ENCODE measurements around the gene TRIM47.

The TRIM47 gene

DNA sequence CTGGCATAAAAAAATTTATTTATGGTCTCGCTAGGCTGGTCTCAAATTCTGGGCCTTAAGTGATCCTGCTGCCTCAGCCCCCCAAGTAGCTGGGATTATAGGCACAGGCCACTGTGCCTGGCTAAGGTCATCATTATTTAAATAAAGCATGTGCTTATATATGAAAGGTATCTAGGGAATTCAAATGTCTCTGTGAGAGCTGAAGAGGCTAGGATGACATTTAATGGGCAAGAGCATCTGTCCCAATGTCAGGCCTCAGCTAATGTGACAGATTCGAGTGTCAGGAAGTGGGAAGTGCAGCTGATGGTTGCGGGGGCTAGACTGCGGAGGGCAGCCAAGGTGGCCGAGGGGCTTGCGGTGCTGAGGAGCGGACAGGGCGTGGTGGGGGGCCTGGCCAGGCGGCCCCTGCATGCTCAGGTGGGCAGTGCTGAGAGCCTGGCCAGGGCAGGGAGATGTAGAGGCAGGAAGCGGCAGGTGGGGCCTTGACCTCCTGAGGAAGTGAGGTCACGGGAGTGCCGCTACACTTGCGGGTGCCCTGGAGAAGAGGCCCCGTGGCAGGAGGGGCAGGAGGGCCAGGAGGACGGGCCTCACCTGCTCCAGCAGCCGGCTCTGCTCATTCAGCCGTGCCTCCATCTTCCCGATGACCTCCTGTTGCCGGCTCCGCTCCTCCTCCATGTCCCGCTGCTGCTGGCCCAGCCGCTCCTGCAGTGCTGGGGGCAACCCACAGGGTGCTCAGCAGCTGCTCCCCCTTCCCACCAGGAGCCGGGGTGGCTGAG, 38.9 kb upstream of the TRIM47 start:
- TF ChIP-seq, protein P1, sequence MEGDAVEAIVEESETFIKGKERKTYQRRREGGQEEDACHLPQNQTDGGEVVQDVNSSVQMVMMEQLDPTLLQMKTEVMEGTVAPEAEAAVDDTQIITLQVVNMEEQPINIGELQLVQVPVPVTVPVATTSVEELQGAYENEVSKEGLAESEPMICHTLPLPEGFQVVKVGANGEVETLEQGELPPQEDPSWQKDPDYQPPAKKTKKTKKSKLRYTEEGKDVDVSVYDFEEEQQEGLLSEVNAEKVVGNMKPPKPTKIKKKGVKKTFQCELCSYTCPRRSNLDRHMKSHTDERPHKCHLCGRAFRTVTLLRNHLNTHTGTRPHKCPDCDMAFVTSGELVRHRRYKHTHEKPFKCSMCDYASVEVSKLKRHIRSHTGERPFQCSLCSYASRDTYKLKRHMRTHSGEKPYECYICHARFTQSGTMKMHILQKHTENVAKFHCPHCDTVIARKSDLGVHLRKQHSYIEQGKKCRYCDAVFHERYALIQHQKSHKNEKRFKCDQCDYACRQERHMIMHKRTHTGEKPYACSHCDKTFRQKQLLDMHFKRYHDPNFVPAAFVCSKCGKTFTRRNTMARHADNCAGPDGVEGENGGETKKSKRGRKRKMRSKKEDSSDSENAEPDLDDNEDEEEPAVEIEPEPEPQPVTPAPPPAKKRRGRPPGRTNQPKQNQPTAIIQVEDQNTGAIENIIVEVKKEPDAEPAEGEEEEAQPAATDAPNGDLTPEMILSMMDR (IDR thresholded peaks at IDR 0.05; ENCODE audit: low read depth, low read length, missing control alignments), result no peak
- no peak for DNase-seq (ENCODE audit: low read depth)
- no peak overlapping the region for H3K4me3 ChIP-seq (ENCODE audit: low read depth, low read length)

DNA sequence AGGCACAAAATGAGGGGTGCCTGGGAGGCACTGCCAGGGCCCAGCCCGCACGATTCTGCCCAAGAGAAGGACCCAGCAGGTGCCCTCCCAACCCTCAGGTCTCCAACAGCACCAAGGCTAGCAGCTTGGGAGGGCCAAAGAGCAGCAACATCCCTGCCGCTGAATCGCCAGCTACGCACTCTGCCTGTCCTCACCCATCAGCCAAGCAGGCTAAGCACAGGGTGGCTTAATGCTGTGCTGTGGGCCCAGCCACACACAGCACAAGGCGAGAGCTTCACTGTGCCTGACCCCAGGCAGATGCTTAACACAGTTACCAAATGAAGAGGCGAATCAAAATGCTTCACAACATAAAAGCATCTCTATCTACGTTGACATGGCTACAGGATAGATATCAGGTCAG, 36.9 kb upstream of the TRIM47 start:
- TF ChIP-seq, protein P1 (IDR thresholded peaks at IDR 0.05; ENCODE audit: low read depth, low read length, missing control alignments), result no peak
- no peak overlapping the region for H3K4me3 ChIP-seq (ENCODE audit: low read depth, low read length)
- no peak for DNase-seq (ENCODE audit: low read depth)

GRCh38 chr17:75914643-75915267, 36.4 kb upstream of the TRIM47 start:
- TF ChIP-seq, protein P1 (IDR thresholded peaks at IDR 0.05; ENCODE audit: low read depth, low read length, missing control alignments), result no peak
- no peak overlapping the region for H3K4me3 ChIP-seq (ENCODE audit: low read depth, low read length)
- no peak for DNase-seq (ENCODE audit: low read depth)

- DNase-seq (ENCODE audit: low read depth), result no peak
- TF ChIP-seq, protein P1 (IDR thresholded peaks at IDR 0.05; ENCODE audit: low read depth, low read length, missing control alignments), result no peak
- H3K4me3 ChIP-seq (ENCODE audit: low read depth, low read length), result no peak overlapping the region
Measured at GRCh38 chr17:75913537-75914210, 35.3 kb upstream of the TRIM47 start.

DNA sequence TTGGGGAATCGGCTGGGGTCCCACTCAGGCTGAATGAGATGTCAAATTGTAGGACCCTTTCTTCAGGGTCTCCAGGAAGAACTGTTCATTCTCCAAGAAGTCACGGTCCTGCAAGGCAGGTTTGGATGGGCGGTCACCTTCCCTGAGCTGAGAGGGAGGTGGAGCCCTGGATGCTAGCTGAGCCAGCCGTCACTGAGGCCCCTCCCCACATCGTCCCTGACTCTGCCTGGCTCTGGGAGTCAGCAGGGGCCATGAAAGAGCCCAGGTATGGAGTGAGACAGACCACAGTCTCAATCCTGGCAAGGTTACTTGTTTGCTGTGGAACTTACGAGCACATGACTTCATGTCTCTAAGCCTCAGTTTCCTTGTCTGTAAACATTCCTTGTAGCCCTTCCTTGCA, 32.3 kb upstream of the TRIM47 start:
- DNase-seq (ENCODE audit: low read depth), result no peak
- H3K4me3 ChIP-seq (ENCODE audit: low read depth, low read length), result no peak overlapping the region

GRCh38 chr17:75909812-75910274, 31.5 kb upstream of the TRIM47 start:
- no peak for DNase-seq (ENCODE audit: low read depth)
- no peak overlapping the region for H3K4me3 ChIP-seq (ENCODE audit: low read depth, low read length)
- TF ChIP-seq, protein P1 (IDR thresholded peaks at IDR 0.05; ENCODE audit: low read depth, low read length, missing control alignments), result no peak

More for the DNA sequence above, 32.3 kb upstream of the TRIM47 start:
- TF ChIP-seq, protein P1 (IDR thresholded peaks at IDR 0.05; ENCODE audit: low read depth, low read length, missing control alignments), result no peak
